GM19395 (cell line): ENCODE measurements around the gene NEDD4.
"Not testable (repeated sequence)": the region's sequence is repeated elsewhere in the genome, so short reads cannot be mapped to it uniquely, and the experiment has no call there.

Source experiments
- ATAC-seq: cut with Tn5 transposase; IDR thresholded peaks from one replicate; pipeline ENCODE4 v1.9.1; 2021; ENCODE audit warnings: mild to moderate bottlenecking, moderate library complexity; ENCODE audit not compliant: unreplicated experiment

Gene NEDD4

DNA sequence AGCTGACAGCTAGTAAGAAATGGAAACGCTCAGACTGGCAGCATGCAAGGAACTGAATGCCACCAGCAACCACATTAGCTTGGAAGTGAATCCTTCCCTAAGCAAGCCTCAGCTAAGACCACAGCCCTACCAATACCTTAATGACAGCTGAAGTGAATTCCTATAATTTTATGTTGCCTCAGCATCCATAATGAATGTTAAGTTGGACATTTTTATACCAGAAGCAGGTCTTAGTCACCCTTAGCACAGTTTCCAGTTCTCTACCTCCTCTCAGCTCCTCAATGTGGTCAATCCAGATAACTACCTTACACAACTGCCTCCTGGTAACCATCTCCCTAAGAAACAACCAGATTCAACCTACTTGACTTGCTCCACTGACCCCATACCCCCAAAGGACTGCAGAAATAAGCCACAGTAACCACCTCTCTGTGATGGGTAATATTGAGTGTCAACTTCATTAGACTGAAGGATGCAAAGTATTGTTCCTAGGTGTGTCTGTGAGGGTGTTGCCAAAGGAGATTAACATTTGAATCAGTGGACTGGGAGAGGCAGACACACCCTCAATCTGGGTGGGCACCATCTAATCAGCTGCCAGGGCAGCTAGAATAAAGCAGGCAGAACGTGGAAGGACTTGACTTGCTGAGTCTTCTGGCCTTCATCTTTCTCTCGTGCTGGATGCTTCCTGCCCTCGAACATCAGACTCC lies 33.5 kb downstream of the NEDD4 start:
- no peak for ATAC-seq

- ATAC-seq = no peak
These were observed 35.1 kb downstream of the NEDD4 start for GRCh38 chr15:55958349-55958748.

- ATAC-seq = no peak
These were observed 38.4 kb downstream of the NEDD4 start for GRCh38 chr15:55954862-55955605.

- not testable (repeated sequence) for ATAC-seq
These were observed 40.7 kb downstream of the NEDD4 start for GRCh38 chr15:55952501-55953274.

DNA sequence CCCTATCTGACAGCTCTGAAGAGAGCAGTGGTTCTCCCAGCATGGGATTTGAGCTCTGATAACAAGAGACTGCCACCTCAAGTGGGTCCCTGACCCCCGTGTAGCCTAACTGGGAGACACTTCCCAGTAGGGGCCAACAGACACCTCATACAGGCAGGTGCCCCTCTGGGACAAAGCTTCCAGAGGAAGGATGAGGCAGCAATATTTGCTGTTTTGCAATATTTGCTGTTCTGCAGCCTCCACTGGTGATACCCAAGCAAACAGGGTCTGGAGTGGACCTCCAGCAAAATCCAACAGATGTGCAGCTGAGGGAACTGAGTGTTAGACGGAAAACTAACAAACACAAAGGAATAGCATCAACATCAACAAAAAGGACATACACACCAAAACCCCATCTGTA lies 48.8 kb downstream of the NEDD4 start:
- not testable (repeated sequence) for ATAC-seq

GRCh38 chr15:55942332-55942731 lies 51.1 kb downstream of the NEDD4 start:
- no peak for ATAC-seq

GRCh38 chr15:55937040-55937439 lies 56.4 kb downstream of the NEDD4 start:
- no peak for ATAC-seq

GRCh38 chr15:55928955-55929354 lies 64.5 kb downstream of the NEDD4 start:
- ATAC-seq = no peak

GRCh38 chr15:55921744-55922143 lies 71.7 kb downstream of the NEDD4 start:
- ATAC-seq = no peak

- no peak for ATAC-seq
These were observed 75.5 kb downstream of the NEDD4 start for GRCh38 chr15:55917881-55918296.

- no peak for ATAC-seq
These were observed 76.6 kb downstream of the NEDD4 start for GRCh38 chr15:55916666-55917409.

- ATAC-seq = no peak
These were observed 77.4 kb downstream of the NEDD4 start for GRCh38 chr15:55915876-55916567.

DNA sequence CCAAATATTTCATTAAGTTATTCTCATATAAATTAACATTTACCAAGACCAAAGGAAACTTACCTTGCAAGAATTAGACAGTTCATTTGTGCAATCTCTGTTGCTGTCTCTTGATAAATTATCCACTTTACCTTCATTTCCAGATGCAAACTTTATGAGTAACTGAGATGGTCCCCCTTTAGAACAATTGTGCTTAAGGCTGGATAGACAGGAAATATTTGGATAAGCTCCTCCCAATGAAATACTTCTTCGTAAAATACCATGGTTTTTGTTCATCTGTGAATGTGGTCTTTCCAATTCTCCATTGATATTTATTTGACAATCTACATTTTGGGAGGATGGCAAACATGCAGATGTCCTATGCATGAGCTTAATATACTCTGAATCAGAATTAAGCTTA lies 78.2 kb downstream of the NEDD4 start:
- no peak for ATAC-seq

- ATAC-seq = no peak
These were observed 79.0 kb downstream of the NEDD4 start for GRCh38 chr15:55914446-55914845.

GRCh38 chr15:55912982-55913381 lies 80.4 kb downstream of the NEDD4 start:
- no peak for ATAC-seq

DNA sequence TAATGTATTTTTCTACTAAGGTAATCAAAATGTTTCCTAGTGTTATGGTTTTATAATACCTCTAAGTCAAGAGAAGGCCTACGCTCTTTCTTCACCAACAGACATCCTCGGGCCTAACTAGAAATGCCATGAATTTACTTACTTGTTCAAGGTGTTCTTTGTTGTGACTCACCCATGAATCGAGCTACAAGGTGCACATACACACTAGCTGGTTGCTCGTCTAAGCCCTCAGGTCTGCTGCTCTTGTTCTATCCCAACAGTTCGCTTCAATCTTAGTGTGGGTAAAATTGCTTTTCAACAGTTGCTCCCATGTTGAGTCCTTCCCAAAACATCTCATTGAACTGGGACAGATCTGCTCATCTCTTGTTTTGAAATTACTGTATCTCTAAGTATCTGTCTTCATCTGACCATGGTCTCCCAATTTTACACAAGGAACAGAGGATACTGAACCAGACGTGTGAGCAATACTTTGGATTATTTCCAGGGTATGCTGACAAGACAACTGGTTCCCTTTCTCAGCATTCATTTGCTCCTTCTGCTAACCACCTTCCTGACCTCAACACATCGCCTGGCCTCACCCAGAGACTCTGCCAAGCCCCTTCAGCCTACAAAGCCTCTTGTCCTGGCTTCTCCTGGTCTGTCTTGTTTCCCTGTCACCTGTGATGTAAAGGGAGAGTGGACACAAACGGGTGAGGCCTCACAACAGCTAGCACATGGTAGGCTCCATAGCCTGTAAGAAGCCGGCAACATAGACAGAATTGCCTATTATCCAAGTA lies 84.2 kb downstream of the NEDD4 start:
- no peak for ATAC-seq

DNA sequence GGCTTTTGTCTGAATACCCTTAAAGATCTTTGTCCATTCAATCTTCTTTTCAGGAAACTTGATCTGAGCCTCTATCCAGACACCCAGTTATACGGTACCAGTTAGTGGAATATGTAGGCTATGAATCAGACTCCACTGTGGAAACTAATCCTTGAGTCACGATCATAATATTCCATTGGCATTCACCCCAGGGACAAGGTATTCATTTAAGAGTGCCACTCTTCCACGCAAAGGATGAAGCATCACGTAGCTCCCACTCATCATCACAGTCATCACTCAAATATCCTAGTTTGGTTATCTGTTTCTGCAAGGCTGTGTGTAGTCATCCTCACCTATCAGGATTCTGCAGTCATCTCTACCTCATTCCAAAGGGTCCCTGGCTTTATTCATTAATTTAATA lies 85.6 kb downstream of the NEDD4 start:
- ATAC-seq = no peak

DNA sequence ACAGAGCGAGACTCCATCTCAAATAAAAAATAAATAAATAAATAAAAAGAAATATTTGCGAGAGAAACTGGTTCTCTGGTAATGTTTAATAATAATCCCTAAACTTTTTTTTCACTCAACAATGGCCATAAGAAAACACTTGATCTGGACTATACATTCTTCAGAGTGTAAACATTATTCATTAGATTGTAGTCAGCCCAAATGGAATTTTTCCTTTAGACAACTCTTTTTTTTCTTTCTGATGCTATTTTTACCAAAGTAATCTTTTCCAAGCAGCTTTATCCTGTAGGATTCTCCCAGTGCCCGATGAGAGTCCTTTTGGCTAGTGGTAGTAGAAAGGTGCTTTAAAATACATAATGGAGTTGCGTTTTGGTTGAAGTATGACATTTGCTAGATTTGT lies 90.4 kb downstream of the NEDD4 start:
- ATAC-seq = no peak

DNA sequence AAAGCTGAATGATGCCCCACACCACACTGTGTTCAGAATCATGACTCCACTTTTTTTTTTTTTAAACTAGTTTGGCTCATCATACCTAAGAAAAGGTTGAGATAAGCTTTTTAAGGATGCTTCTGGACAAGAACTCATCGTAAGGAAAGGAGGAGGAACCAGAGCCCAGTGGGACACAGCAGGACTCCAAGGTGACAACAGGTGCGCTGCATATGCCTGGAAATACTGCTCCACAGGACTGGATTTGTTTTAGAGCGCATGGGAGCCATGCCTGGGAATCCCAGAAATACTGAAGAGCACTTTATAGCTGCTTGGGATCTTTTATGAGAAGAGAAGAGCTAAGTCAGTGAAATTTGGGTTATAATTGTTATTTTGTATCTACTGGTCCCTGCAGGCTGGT lies 93.4 kb downstream of the NEDD4 start:
- ATAC-seq = no peak

GRCh38 chr15:55899537-55899936 lies 93.9 kb downstream of the NEDD4 start:
- no peak for ATAC-seq
